Measurements from ENCODE around the gene GOLGA1.

Gene GOLGA1

DNA sequence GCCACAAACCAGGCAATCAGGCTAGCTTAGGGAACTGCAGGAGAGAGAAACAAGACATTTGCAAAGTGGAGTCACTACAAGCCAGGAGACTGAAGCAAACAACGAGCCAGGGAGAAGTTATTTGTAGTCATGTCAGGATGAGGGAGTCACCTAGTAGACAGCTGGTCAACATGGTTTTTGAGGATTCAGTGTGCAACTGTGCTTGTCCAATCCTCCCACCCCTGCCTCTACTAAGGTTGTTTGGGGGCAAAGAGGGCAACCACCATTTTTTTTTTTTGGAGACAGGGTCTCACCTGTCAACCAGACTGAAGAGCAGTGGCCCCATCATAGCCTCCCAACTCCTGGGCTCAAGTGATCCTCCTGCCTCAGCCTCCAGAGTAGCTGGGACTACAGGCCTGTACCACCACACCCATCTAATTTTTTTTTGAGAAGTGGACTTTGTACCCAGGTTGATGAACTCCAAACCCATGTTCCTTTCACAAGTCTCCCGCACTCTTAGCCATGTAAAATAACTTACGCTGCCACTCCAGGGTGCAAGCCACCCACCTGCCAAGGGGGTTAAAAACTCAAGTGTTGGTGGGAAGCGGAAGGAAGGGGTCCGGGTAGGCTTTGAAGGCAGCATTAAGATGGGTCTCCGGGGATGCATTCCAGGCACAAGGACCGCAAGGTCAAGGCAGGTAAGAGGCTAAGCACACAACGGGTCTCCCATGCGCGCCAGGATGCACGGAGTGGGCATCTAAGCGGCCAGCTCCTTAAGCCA lies 80.1 kb downstream of the GOLGA1 start:
- Mint-ChIP-seq H3K36me3 (peaks cover 55% of the 10 kb centered on the region), H3K4me1 (peaks cover 42% of the 10 kb centered on the region), H3K9me3 (no peaks in the 10 kb centered on the region), H3K4me3 (peak overlapping the region; percentile 85), H3K27ac (peak overlapping the region; percentile 94)
- DNase-seq (ENCODE audit: low spot score in 2 of 2): no peak
- no peak for ATAC-seq

DNA sequence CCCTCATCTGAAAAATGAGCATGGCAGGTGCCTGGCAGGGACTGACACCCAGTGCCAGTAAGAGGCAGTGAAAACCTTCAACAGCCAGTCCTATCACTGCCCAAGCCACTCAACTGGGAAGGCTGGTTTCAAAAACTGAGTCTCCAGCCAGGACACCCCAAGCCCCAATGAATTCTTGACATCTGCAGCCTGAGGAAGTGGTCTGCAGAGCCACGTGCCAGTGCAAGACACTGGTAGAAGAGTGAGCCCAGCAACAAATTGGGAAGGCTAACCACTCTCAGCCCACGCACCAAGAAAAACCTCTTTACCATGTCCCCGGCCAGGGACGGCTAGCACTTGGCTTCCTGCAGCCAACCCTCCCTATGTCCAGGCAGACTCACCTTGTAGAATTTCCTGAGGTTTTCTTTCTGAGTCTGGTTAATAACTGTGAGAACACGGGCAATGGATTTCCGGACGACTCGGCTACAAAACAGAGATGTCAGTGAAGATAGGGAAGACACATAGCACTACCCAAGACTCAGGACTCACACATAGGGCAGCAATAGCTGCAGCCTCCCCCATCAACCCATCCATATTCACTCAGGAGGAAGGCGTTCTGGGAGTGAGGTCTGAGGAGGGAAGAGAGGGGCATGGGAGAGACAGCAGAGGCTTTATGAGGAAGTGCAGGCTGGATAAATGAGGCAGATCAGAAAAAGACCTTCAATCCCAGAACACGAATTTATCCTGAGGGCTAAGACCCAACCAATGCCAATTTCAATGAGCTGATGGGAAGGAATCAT lies 80.9 kb downstream of the GOLGA1 start:
- Mint-ChIP-seq H3K36me3 (peaks cover 60% of the 10 kb centered on the region), H3K4me3 (peak overlapping the region; percentile 85), H3K27ac (peak overlapping the region; percentile 94), H3K9me3 (no peaks in the 10 kb centered on the region), H3K4me1 (peaks cover 46% of the 10 kb centered on the region)
- DNase-seq (ENCODE audit: low spot score in 2 of 2): no peak
- no peak for ATAC-seq

DNA sequence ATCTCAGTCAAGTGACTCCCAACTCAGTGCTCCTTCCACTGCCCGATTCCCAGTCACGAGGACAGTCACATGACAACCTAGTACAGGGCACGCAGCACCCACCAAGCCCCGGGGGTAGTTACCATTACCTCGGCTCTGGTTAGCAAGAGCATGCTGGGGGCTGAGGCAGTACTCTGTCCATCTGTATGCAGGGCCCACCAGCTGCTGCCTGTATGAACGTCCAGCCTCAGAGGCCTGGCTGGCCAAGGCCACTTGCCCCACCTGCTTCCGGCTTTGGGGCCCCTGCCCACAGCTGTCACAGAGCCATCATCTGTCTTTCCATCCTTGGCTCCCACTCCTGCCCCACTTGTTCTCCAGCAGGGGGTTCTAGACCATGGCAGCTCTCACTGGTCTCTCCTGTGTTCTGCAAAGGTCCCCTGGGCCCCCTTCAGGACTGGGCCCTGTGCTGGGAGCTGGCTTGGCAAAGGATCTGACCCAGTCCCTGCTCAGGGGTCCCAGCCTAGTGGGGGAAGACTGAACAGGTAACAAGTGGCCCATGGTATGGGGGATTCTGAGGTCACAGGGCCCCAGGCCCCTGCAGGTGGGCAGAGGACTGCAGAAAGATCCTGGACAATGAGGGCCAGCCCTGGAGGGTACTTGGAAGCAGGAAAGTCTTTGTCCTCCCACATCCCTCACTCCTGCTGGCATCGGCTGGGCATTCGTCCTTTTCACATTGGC lies 82.4 kb downstream of the GOLGA1 start:
- Mint-ChIP-seq H3K36me3 (peaks cover 62% of the 10 kb centered on the region), H3K27ac (peak overlapping the region; percentile 94), H3K9me3 (no peaks in the 10 kb centered on the region), H3K4me3 (peak overlapping the region; percentile 85), H3K4me1 (peaks cover 50% of the 10 kb centered on the region)
- DNase-seq (ENCODE audit: low spot score in 2 of 2): no peak
- no peak for ATAC-seq

DNA sequence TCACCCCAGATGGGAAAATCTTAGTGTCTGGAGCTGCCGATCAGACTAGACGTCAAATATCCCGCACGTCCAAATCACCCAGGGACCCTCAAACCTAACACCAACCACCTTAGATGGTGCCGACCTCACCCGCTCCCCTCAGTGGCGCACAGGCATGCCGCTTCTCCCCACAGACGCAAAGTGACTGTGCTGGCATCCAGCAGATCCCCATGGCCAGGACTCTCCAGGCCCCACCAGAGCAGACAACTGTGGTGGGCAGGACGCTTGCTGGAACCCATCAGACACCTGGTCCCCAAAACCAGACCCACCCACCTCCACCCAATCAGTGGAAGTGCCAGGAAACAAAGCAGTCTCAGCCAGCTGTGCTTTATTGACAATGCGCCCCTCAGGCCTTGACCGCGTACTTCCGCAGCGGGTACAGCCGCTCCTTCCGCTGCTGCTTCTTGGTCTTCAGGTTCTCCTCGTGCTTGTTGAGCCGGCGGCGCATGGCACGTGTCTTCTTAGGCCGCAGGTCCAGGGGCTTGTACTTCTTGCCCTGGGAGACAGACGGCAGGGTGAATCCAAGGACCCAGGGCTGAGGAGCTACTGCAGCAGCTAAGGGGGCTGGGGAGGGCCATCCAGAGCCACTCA lies 83.2 kb downstream of the GOLGA1 start:
- DNase-seq (ENCODE audit: low spot score in 2 of 2) (no peak), ATAC-seq (no peak)
- Mint-ChIP-seq H3K36me3 (peaks cover 62% of the 10 kb centered on the region), H3K4me1 (peaks cover 54% of the 10 kb centered on the region), H3K4me3 (no peak overlapping the region), H3K9me3 (no peaks in the 10 kb centered on the region), H3K27ac (peak overlapping the region; percentile 94)

DNA sequence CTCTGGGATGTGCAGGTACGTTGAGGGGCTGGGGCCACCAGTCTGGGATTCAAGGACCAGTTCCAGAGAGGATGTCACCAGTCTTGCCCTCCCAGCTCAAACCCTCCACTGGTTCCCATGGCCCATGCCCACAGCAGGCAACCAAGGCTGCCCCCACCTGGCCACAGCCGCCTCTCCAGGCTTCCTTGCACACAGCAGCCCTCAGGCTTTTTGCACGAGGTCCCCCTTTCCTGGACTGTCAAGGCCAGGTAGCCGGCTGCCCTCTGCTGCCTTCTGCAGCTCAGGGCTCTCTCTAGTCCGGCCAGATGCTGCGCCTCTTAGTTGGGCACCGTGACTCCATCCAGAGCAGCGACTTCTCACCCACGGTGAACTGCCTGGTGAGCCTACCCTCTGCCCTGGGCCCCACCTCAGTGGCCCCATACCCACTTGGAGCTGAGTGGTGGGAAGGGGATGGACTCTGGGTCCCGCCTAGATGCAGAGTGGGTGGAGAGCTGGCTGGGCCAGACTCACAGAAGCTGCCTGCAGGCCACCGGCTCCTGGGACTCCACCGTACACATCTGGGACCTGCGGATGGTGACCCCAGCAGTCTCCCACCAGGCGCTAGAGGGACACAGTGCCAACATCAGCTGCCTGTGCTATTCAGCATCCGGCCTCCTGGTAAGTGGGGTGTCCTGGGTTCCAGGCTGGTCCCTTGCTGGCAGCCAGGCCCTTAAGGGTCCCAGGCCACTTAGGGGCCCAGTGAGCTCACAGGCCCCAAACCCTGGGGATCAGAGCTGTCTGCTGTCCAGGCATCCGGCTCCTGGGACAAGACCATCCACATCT lies 84.7 kb downstream of the GOLGA1 start:
- Mint-ChIP-seq H3K4me3 (no peak overlapping the region), H3K27ac (peak overlapping the region; percentile 94), H3K9me3 (no peaks in the 10 kb centered on the region), H3K36me3 (peaks cover 53% of the 10 kb centered on the region), H3K4me1 (peaks cover 56% of the 10 kb centered on the region)
- ATAC-seq: no peak
- DNase-seq (ENCODE audit: low spot score in 2 of 2): peak in 1 of 2 donors; percentile 63

DNA sequence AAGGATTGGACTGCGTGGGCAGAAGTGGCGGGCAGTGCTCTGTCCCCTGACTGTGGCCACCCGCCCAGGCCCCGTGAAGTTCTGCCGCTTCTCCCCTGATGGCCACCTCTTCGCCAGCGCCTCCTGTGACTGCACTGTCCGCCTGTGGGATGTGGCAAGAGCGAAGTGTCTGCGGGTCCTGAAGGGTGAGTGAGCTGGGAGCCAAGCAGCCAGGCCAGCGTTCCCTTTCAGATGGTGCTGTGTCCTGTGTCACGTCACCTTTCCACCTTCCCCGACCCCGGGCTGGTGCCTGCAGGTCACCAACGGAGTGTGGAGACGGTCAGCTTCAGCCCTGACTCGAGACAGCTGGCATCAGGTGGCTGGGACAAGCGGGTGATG lies 85.3 kb downstream of the GOLGA1 start:
- Mint-ChIP-seq H3K27ac (peak overlapping the region; percentile 94), H3K4me1 (peaks cover 55% of the 10 kb centered on the region), H3K36me3 (peaks cover 47% of the 10 kb centered on the region), H3K4me3 (no peak overlapping the region), H3K9me3 (no peaks in the 10 kb centered on the region)
- no peak for ATAC-seq
- DNase-seq (ENCODE audit: low spot score in 2 of 2): no peak

DNA sequence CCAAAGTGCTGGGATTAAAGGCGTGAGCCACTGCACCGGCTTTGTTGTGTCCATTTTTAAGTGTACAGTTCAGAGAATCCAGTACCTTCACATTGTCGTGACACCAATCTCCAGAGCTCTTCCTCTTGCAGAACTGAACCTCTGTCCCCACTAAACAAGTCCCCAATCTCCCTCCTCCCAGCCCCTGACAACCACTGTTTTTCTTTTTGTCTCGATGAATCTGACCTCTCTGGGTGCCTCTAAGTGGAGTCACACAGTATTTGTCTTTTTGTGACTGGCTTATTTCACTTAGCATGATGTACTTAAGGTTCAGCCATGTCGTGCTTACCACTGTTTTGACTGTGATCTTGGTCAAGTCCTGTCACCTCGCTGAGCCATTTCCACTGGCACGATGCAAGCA lies 86.1 kb downstream of the GOLGA1 start:
- ATAC-seq (no peak), DNase-seq (ENCODE audit: low spot score in 2 of 2) (no peak)
- peaks cover 48% of the 10 kb centered on the region for H3K4me1 Mint-ChIP-seq
- H3K9me3 Mint-ChIP-seq: no peaks in the 10 kb centered on the region
- no peak overlapping the region for H3K4me3 Mint-ChIP-seq
- peaks cover 40% of the 10 kb centered on the region for H3K36me3 Mint-ChIP-seq
- peak overlapping the region; percentile 94 for H3K27ac Mint-ChIP-seq

DNA sequence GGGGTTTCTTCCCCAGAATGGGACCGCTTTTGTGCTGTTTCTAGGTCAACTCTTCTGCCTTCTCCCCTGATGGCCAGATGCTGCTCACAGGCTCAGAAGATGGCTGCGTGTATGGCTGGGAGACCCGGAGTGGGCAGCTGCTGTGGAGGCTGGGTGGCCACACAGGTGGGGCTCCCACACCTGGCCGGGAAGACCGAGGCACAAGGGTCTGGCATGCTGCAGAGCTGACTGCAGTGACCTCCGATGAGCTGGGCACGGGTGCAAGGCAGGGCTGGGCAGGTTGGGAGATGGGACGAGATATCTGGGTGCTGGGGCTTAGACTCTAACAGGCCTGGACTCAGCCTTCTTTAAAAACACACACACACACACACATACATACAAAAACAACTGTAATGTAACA lies 86.7 kb downstream of the GOLGA1 start:
- no peak for ATAC-seq
- Mint-ChIP-seq H3K4me3 (peak overlapping the region; percentile 66), H3K36me3 (peaks cover 33% of the 10 kb centered on the region), H3K4me1 (peaks cover 41% of the 10 kb centered on the region), H3K27ac (no peak overlapping the region), H3K9me3 (no peaks in the 10 kb centered on the region)
- DNase-seq (ENCODE audit: low spot score in 2 of 2): no peak

DNA sequence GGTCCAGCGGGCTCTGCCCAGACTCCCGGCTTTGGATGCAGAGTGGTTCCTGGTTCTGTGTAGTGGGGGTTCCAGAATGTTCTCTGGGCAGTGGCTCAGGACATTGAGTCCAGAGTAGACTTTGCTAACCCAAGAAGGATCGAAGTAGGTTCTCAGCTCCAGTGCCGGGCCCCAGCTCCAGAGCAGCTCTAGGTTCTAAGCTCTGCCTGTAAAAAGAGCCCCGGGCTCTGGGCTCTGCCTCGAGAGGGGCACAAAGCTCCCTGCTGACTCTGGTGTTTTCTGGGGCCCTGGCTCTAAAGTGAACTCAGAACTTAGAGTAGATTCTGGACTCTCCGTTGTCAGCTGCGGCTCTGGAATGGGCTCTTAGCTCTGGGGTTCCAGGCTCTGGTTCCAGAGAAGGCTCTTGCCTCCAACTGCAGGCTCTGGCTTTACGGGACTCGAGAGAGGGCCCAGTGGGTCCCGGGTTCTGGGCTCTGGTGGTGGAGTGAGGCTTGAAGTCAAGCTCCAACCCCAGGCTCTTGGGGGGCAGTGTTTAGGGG lies 87.2 kb downstream of the GOLGA1 start:
- DNase-seq (ENCODE audit: low spot score in 2 of 2): peak in 1 of 2 donors; percentile 59
- H3K4me1 Mint-ChIP-seq: peaks cover 36% of the 10 kb centered on the region
- H3K36me3 Mint-ChIP-seq: peaks cover 28% of the 10 kb centered on the region
- peak overlapping the region; percentile 66 for H3K4me3 Mint-ChIP-seq
- no peaks in the 10 kb centered on the region for H3K9me3 Mint-ChIP-seq
- H3K27ac Mint-ChIP-seq: peak overlapping the region; percentile 90
- ATAC-seq: peak; percentile 0

DNA sequence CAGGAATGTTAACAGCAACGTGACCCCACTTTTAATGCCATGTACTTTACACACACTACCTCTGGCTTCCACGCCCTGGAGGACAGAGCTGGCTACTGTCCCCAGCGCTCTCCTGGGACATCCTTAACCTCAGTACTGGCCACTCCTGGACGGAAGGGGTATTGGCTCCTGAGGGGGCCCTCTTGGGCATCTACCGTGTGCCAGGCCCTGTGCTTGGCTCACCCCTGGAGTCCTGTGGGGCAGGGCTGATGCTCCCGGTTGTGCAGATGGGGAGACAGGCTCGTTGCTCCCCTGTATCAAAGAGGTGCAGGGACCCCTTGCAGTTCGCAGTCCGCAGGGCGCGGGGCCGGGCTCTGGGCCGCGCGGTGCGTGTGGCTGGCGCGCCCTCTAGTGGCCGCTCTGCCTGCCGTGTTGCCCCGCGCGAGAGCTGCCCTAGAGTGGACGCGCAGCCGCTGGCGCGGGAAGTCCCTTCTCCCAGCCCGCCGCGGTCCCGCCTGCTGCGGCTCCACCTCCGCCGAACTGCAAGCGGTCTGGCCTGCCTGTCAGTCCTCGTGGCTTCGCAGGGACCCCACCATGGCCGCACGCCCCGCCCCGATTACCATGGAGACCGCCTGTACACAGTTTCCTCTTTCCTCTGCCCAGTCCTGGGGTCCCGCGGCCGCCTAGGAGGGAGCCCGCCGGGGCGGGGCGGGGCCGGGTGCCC lies 87.9 kb downstream of the GOLGA1 start, which contains the start of gene WDR38:
Gene WDR38 (plus strand): TSS at position 632 of the 703 bp plus-strand sequence. CDS start 72 bp downstream, outside the sequence.
- peak; percentile 91 for ATAC-seq
- Mint-ChIP-seq H3K4me1 (peaks cover 30% of the 10 kb centered on the region), H3K4me3 (peak within 1 kb of the TSS; percentile 66), H3K27ac (peak within 1 kb of the TSS; percentile 90), H3K9me3 (no peaks in the 10 kb centered on the region), H3K36me3 (peaks cover 21% of the 10 kb centered on the region)
- DNase-seq (ENCODE audit: low spot score in 2 of 2): peak; percentile 89 to 93

DNA sequence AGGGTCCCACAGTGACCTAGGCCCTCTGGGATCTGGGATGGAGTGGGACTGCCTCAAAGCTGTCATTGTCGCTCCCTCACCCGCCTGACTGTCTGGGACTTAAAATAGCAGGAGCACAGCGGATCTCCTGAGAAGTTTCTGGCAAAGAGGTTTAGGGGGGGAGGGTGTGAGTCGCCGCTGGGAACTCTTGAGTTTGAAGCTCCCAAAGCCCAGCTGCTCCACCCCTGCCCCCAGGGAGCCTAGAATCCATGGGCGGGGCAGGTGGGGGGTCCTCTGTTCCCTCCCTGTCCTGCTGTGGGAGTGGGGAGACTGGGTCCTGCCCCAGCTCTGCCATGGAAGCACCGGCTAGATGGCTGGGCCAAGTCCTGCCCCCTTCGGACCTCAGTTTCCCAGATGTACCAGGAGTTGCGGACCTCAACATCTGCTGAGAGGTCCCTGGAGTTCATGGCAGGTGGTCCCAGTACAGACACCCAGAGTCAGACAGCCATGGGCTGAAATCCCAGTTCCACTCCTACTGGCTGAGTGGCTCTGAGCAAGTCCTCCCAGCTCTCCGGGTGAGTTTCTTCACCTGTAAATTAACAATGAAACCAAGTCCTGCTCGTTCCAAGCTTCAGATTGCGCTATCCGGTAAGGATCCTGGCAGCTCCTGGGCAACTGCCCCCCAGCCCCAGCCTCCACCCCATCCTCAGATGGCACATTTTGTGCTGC lies 88.6 kb downstream of the GOLGA1 start:
- ATAC-seq: no peak
- no peak for DNase-seq (ENCODE audit: low spot score in 2 of 2)
- Mint-ChIP-seq H3K9me3 (no peaks in the 10 kb centered on the region), H3K27ac (peak overlapping the region; percentile 90), H3K4me1 (peaks cover 22% of the 10 kb centered on the region), H3K36me3 (peaks cover 14% of the 10 kb centered on the region), H3K4me3 (peak overlapping the region; percentile 66)

DNA sequence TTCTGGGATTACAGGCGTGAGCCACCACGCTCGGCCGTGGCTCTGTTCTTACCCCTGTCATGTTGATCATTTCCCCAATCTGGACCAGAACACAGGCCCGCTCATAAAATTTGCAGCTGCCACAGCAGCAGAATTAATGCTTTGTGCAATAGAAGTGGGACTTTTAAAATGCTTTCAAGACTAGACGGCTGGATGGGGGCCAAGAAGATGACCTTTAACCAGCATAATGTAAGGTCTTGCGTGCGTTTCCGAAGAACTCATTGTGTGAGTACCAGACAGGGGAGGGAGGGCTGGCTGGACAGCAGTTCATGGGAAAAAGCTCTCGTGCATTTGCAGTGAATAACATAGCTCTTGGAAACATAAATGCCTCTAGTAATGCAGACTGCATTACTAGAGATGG lies 91.1 kb downstream of the GOLGA1 start:
- no peaks in the 10 kb centered on the region for H3K9me3 Mint-ChIP-seq
- H3K4me3 Mint-ChIP-seq: no peak overlapping the region
- H3K36me3 Mint-ChIP-seq: peaks cover under 1% of the 10 kb centered on the region
- DNase-seq (ENCODE audit: low spot score in 2 of 2) (no peak), ATAC-seq (no peak)
- peaks cover 16% of the 10 kb centered on the region for H3K4me1 Mint-ChIP-seq
- H3K27ac Mint-ChIP-seq: no peak overlapping the region

DNA sequence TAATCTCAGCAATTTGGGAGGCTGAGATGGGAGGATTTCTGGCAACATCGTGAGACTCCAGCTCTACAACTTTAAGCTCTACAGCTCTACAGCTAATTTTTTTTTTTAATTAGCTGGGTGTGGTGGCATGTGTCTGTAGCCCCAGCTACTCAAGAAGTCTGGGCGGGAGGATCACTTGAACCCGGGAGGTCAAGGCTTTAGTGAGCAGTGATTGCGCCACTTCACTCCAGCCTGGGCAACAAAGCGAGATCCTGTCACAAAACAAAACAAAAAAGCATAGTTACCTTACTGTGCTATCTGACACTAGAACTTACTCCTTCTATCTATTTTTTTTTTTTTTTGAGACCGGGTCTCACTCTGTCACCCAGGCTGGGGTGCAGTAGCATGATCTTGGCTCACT lies 93.9 kb downstream of the GOLGA1 start:
- H3K27ac Mint-ChIP-seq: no peak overlapping the region
- DNase-seq (ENCODE audit: low spot score in 2 of 2) (no peak), ATAC-seq (no peak)
- H3K4me1 Mint-ChIP-seq: peaks cover 6% of the 10 kb centered on the region
- no peaks in the 10 kb centered on the region for H3K9me3 Mint-ChIP-seq
- no peaks in the 10 kb centered on the region for H3K36me3 Mint-ChIP-seq
- H3K4me3 Mint-ChIP-seq: no peak overlapping the region
